VCaP (cell line): Measurements from ENCODE around the gene SOX11.
A peak's percentile ranks its signal among the peaks of the same experiment; 100 is the strongest.
"Not testable (repeated sequence)": the region's sequence is repeated elsewhere in the genome, so short reads cannot be mapped to it uniquely, and the experiment has no call there.

Source experiments
- H3K27ac ChIP-seq: fragments of 450-650 bp; 2 replicates; pipeline ENCODE4 v1.5.1; 2017
- TF ChIP-seq, protein P1 (sequence below): fragments of 450-650 bp; conservative IDR thresholded peaks from 2 replicates; pipeline ENCODE4 v1.5.1; 2017; ENCODE audit warnings: mild to moderate bottlenecking, moderate library complexity

SOX11 gene

DNA sequence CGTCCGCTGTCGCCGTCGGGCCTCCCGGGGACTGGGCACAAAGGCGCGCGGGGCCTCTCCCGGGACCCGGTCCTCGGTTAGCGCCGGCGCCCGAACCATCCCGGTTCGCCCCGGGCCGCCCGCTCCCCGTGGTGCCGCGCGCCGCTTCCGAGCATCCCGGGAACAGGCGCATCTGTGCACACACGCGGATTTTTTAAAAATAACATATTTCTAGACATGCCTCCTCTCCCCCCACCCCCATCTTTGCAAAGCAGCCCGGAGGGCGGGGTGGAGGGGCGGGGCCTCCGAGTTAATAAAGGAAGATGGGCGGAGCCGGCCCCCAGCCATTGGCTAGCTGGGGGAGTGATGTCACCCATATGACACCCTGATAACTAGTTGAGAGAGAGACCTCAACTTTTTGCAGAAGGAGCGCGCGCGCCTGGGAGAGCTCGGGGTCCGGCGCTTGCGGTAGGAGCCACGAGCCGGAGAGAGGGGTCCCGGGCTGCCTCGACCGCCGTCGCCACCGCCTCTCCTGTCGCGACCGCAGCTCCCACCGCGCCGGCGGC is at the start of gene SOX11:
Gene SOX11 (plus strand): TSS at position 400 of the 545 bp plus-strand sequence. CDS start 338 bp downstream, outside the sequence.
- TF ChIP-seq, protein P1, sequence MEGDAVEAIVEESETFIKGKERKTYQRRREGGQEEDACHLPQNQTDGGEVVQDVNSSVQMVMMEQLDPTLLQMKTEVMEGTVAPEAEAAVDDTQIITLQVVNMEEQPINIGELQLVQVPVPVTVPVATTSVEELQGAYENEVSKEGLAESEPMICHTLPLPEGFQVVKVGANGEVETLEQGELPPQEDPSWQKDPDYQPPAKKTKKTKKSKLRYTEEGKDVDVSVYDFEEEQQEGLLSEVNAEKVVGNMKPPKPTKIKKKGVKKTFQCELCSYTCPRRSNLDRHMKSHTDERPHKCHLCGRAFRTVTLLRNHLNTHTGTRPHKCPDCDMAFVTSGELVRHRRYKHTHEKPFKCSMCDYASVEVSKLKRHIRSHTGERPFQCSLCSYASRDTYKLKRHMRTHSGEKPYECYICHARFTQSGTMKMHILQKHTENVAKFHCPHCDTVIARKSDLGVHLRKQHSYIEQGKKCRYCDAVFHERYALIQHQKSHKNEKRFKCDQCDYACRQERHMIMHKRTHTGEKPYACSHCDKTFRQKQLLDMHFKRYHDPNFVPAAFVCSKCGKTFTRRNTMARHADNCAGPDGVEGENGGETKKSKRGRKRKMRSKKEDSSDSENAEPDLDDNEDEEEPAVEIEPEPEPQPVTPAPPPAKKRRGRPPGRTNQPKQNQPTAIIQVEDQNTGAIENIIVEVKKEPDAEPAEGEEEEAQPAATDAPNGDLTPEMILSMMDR: no peak
- H3K27ac ChIP-seq: peak within 1 kb of the TSS; percentile 9; the same call in 1 of the 2 replicates

DNA sequence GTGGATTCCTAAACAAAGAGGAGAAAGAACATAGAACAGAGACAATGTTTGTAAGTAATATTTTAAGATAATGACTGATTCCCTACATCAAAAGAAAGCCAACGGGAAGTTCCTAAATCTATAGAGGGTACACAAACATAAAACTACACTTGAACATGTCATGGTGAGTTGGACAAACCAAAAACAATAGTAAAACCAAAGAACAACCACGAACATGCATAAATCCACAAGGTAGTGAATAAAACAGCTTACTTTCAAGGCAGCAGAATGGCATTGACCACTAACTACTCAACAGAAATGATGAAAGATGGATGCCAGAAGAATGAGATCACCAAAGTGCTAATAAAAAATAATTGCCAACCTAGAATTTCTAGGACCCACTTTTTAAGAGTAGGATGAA is 39.5 kb upstream of the SOX11 start:
- not testable (repeated sequence) for H3K27ac ChIP-seq

DNA sequence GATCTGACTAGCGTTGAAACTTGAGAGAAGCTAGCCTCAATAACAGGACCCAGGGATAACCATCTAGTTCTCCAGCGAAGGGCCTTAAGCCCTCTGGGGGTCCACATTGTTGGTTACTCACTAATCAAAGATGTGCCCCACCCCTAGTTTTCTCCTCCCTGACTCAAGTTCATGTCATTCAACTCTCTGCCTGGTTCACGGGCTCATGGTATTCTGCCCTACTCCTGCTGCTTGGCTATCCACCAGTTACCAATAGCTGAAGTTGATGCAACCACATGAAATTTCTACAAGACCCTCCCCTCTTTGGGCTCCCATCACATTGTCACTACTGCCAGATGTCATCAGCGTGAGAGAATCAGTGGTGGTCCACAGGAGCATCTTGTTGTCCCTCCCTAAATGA is 38.4 kb upstream of the SOX11 start:
- not testable (repeated sequence) for H3K27ac ChIP-seq

DNA sequence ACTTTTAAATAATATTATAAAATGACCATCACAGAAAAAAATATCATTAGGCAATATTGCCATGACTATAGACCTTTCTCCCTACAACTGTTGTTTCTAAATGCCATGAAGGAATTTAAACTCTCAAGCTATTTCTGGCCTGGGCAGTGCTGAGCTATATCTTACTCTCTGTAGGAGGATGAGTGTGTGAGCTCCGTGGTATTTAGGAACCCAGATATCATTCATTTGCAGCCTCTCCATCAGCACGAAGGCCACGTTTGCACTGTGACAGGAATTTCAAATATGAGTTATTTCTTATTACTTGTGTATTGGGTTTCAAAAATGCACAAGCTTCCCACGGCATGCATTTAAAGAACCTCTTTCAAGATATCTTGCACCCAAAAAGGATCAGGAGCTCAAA is 35.0 kb upstream of the SOX11 start:
- no peak overlapping the region for H3K27ac ChIP-seq
- TF ChIP-seq, protein P1: no peak

DNA sequence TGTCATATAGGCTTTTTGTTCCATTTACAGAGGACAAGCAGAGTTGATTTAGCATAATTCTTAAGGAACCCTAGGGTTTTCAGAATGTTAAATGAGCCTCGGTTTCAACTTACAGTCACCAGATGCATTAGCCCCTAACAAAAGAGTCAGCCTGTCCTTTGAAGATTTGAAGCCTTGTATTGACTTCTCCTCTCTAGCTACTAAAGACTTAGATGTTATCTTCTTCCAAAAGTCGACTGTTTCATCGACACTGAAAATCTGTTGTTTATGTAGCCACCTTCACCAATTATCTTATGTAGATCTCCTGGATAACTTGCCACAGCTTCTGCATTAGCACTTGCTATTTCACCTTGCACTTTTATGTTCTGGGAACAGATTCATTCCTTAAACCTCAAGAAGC is 31.6 kb upstream of the SOX11 start:
- TF ChIP-seq, protein P1: no peak
- H3K27ac ChIP-seq: no peak overlapping the region

DNA sequence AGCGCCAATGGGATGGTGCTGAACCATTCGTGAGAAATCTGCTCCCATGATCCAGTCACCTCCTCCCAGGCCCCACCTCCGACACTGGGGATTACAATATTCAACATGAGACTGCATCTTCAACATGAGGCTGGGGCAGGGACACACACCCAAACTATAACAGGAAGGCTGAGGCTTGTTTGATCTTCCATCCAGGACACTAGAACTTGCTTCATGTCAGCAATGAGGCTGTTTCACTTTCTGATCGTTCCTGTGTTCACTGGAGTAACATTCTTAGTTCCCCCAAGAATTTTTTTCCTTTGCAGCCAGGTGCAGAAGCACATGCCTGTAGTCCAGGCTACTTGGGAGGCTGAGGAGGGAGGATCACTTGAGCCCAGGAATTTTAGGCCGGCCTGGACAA is 30.8 kb upstream of the SOX11 start:
- TF ChIP-seq, protein P1: no peak
- H3K27ac ChIP-seq: no peak overlapping the region

DNA sequence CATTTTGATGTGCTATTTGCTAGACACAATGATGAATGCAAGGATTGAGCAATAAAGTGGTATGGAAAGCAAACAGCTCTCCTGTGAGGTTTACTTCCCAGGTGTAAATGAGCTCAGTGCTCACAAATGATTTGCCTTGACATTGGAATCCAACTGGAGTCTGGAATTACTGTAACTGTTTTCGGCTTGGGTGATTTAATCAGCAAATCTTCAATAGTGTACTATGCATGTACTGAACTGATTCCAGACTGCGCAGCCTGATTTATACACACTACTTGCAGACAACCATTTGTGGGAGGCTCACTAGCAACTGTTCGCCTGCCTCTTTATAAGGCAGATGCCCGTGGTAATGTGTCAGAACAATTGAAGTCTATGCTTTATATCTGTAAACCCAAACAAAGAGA is 27.9 kb upstream of the SOX11 start:
- TF ChIP-seq, protein P1: no peak
- H3K27ac ChIP-seq: no peak overlapping the region

DNA sequence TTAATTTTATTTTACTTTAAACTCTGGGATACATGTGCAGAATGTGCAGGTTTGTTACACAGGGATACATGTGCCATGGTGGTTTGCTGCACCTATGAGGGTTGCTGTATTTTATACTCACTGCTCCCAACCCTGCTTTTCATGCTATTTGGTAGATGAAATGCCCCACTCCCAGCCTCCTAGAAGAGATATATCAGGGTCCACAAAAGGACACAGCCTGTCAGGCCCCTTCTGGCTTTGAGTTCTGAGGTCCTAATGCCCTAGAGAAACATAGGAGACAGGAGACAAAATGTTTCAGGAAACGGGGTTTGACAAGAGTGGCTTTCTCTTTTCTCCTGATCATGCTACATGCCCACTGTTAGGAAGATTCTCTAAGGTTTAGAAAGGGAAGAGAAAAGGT is 27.1 kb upstream of the SOX11 start:
- H3K27ac ChIP-seq: no peak overlapping the region
- TF ChIP-seq, protein P1: no peak

DNA sequence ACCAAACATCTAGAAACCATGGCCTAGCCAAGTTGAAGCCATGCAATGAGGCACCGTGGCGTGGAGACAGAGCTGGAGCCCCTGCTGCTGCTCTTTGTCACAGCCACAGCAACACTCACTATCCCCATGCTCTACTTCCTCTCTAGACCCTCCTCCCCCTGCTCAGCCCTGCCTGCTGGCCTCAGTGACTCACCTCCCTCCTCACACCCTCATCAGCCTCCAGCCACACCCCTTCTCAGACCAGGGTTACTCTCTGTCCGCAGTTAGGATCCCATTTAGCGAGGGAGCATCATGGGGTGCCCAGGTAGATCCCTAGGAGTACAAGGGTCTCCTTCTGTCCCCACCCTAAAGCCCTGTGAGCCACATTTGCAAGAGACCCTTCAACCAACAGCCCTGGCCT is 25.4 kb upstream of the SOX11 start:
- no peak overlapping the region for H3K27ac ChIP-seq
- TF ChIP-seq, protein P1: no peak

DNA sequence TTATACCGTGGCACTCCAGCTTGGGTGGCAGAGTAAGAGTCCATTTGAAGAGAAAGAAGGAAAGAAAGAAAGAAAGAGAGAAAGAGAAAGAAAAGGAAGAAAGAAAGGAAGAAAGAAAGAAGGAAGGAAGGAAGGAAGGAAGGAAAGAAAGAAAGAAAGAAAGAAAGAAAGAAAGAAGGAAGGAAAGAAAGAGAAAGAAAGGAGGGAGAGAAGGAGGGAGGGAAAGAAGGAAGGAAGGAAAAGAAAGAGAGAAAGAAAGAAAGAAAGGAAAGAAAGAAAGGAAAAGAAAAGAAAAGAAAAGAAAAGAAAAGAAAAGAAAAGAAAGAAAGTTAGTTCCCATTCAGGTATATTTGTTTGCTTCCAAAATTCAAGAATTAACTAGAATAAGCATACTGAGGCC is 24.5 kb upstream of the SOX11 start:
- not testable (repeated sequence) for H3K27ac ChIP-seq
